ENCODE results near the gene THBS2.
"Not testable (repeated sequence)": the region's sequence is repeated elsewhere in the genome, so short reads cannot be mapped to it uniquely, and the experiment has no call there.

The THBS2 gene

GRCh38 chr6:169186496-169187169 lies 67.0 kb downstream of the THBS2 start:
- no peak for DNase-seq (ENCODE audit: low spot score)

GRCh38 chr6:169185692-169186485 lies 67.8 kb downstream of the THBS2 start:
- FAIRE-seq (no peak), DNase-seq (ENCODE audit: low spot score) (no peak)

More at GRCh38 chr6:169186496-169187169, 67.0 kb downstream of the THBS2 start:
- FAIRE-seq, result no peak

- no peak for FAIRE-seq
Observed at GRCh38 chr6:169185011-169185521, 68.6 kb downstream of the THBS2 start.

GRCh38 chr6:169184419-169184818 lies 69.2 kb downstream of the THBS2 start:
- DNase-seq (ENCODE audit: low spot score), result no peak
- FAIRE-seq, result no peak

More at GRCh38 chr6:169185011-169185521, 68.6 kb downstream of the THBS2 start:
- DNase-seq (ENCODE audit: low spot score), result no peak

GRCh38 chr6:169183233-169183632 lies 70.4 kb downstream of the THBS2 start:
- DNase-seq (ENCODE audit: low spot score) (no peak), FAIRE-seq (no peak)

- FAIRE-seq; DNase-seq (ENCODE audit: low spot score): not testable (repeated sequence)
Observed at GRCh38 chr6:169179831-169180230, 73.8 kb downstream of the THBS2 start.

GRCh38 chr6:169177516-169178166 lies 76.0 kb downstream of the THBS2 start:
- FAIRE-seq (no peak), DNase-seq (ENCODE audit: low spot score) (no peak)

GRCh38 chr6:169176361-169176991 lies 77.2 kb downstream of the THBS2 start:
- DNase-seq (ENCODE audit: low spot score) (no peak), FAIRE-seq (no peak)

GRCh38 chr6:169175360-169175887 lies 78.2 kb downstream of the THBS2 start:
- FAIRE-seq, result no peak

GRCh38 chr6:169174516-169175359 lies 78.9 kb downstream of the THBS2 start:
- FAIRE-seq (no peak), DNase-seq (ENCODE audit: low spot score) (no peak)

More at GRCh38 chr6:169175360-169175887, 78.2 kb downstream of the THBS2 start:
- no peak for DNase-seq (ENCODE audit: low spot score)

GRCh38 chr6:169173532-169174268 lies 79.9 kb downstream of the THBS2 start:
- no peak for DNase-seq (ENCODE audit: low spot score)
- no peak for FAIRE-seq

GRCh38 chr6:169172946-169173345 lies 80.7 kb downstream of the THBS2 start:
- FAIRE-seq (no peak), DNase-seq (ENCODE audit: low spot score) (no peak)

GRCh38 chr6:169172456-169172855 lies 81.2 kb downstream of the THBS2 start:
- no peak for FAIRE-seq
- DNase-seq (ENCODE audit: low spot score), result no peak

GRCh38 chr6:169171951-169172350 lies 81.7 kb downstream of the THBS2 start:
- FAIRE-seq, result no peak
- DNase-seq (ENCODE audit: low spot score), result no peak

- FAIRE-seq, result no peak
Observed at GRCh38 chr6:169171016-169171415, 82.6 kb downstream of the THBS2 start.

GRCh38 chr6:169170583-169170955 lies 83.1 kb downstream of the THBS2 start:
- FAIRE-seq, result no peak

More at GRCh38 chr6:169171016-169171415, 82.6 kb downstream of the THBS2 start:
- no peak for DNase-seq (ENCODE audit: low spot score)

GRCh38 chr6:169169941-169170582 lies 83.6 kb downstream of the THBS2 start:
- FAIRE-seq (no peak), DNase-seq (ENCODE audit: low spot score) (no peak)

More at GRCh38 chr6:169170583-169170955, 83.1 kb downstream of the THBS2 start:
- DNase-seq (ENCODE audit: low spot score), result no peak

- DNase-seq (ENCODE audit: low spot score) (no peak), FAIRE-seq (no peak)
Observed at GRCh38 chr6:169169375-169169774, 84.3 kb downstream of the THBS2 start.

GRCh38 chr6:169168706-169169105 lies 84.9 kb downstream of the THBS2 start:
- FAIRE-seq (no peak), DNase-seq (ENCODE audit: low spot score) (no peak)

Data from RCC 7860 (cell line).